ENCODE data around the gene TSHB. TPM values are rescaled to one million over a fixed set of nuclear protein-coding genes. Genes with fewer than 3 reads are reported as not detected.

Gene TSHB
- total and polyA plus RNA-seq, 2 donors (not counting 1 experiment from before 2014, with no cell fraction given) = not detected

DNA sequence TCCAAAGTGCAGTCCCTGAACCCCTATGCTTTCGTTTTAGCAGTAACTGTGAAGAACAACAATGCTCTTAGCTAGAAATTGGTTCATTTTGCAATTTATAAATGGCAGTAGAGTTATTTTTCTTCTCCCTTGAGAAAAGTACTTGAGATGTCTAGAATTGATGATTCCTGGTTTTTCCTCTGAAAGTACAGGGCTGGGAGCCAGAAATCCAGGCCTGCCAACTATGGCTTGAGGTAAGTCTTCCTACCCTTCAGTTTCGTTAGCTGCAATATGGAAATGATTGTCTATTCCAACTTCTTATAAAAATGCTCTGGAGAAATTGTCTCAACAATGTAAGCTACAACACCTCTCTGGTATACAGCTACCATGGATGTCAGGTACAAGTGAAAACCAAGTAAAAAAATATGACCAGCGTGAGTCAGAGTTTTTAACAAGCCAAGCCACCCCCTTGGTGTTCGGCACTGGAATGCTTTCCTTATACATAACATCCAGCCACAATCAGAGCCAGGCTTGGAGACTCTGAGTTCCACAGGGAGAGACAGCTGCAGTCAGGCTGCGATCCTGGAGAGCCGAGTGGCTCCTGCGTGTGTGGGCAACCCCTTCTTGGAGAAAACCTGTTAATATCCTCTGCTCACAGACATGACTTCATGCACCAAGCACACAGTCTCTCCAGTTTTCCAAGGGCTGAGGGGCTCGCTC lies 37.7 kb downstream of the TSHB start:
- Histone ChIP-seq H3K79me2 (ENCODE audit: control insufficient read depth, insufficient read depth, low read length) (no peaks in the 10 kb centered on the region), H3K27me3 (ENCODE audit: control insufficient read depth, insufficient read depth, low read length) (no peaks in the 10 kb centered on the region), H4K20me1 (ENCODE audit: control insufficient read depth, extremely low read depth, insufficient read depth, low read length) (no peaks in the 10 kb centered on the region), H3K4me1 (ENCODE audit: control insufficient read depth, extremely low read depth, insufficient read depth, low read length) (no peaks in the 10 kb centered on the region), H3K27ac (ENCODE audit: insufficient read depth, low read length) (no peak overlapping the region), H3K9ac (ENCODE audit: insufficient read depth, low read length) (no peak overlapping the region), H2AFZ (ENCODE audit: low read length) (no peak overlapping the region), H3K36me3 (ENCODE audit: control insufficient read depth, insufficient read depth, low read length) (no peaks in the 10 kb centered on the region), H3K4me2 (ENCODE audit: extremely low read depth, insufficient read depth, low read length) (no peak overlapping the region), H3K4me3 (replicated peaks in 1 of 4; ENCODE audit: control extremely low read depth in 1 of 4, insufficient read depth in 1 of 4, low read depth in 3 of 4, low read length in 4 of 4) (no peak overlapping the region), H3K9me3 (ENCODE audit: control insufficient read depth, insufficient read depth, low read depth, low read length) (no peaks in the 10 kb centered on the region)
- TF ChIP-seq EZH2 (IDR thresholded peaks at IDR 0.05; ENCODE audit: low read length, missing control alignments) = no peak
- TF ChIP-seq CTCF (conservative IDR thresholded peaks at IDR 0.05 in 1 of 2, IDR thresholded peaks at IDR 0.05 in 1 of 2; ENCODE audit: low read depth in 1 of 2, low read length in 2 of 2) = no peak
- DNase-seq (ENCODE audit: low read depth in 2 of 2) = peak in 1 of 2 donors; percentile 93

- no peaks in the 10 kb centered on the region for H4K20me1 ChIP-seq (ENCODE audit: control insufficient read depth, extremely low read depth, insufficient read depth, low read length)
- H3K27ac ChIP-seq (ENCODE audit: insufficient read depth, low read length) = no peak overlapping the region
- no peak overlapping the region for H3K4me2 ChIP-seq (ENCODE audit: extremely low read depth, insufficient read depth, low read length)
- H3K27me3 ChIP-seq (ENCODE audit: control insufficient read depth, insufficient read depth, low read length) = peaks cover 8% of the 10 kb centered on the region
- TF ChIP-seq CTCF (conservative IDR thresholded peaks at IDR 0.05 in 1 of 2, IDR thresholded peaks at IDR 0.05 in 1 of 2; ENCODE audit: low read depth in 1 of 2, low read length in 2 of 2) (no peak), EZH2 (IDR thresholded peaks at IDR 0.05; ENCODE audit: low read length, missing control alignments) (no peak)
- no peak overlapping the region for H3K4me3 ChIP-seq (replicated peaks in 1 of 4; ENCODE audit: control extremely low read depth in 1 of 4, insufficient read depth in 1 of 4, low read depth in 3 of 4, low read length in 4 of 4)
- no peaks in the 10 kb centered on the region for H3K9me3 ChIP-seq (ENCODE audit: control insufficient read depth, insufficient read depth, low read depth, low read length)
- no peak overlapping the region for H2AFZ ChIP-seq (ENCODE audit: low read length)
- no peaks in the 10 kb centered on the region for H3K4me1 ChIP-seq (ENCODE audit: control insufficient read depth, extremely low read depth, insufficient read depth, low read length)
- DNase-seq (ENCODE audit: low read depth in 2 of 2) = peak in 1 of 2 donors; percentile 83
- H3K9ac ChIP-seq (ENCODE audit: insufficient read depth, low read length) = no peak overlapping the region
- H3K36me3 ChIP-seq (ENCODE audit: control insufficient read depth, insufficient read depth, low read length) = no peaks in the 10 kb centered on the region
- H3K79me2 ChIP-seq (ENCODE audit: control insufficient read depth, insufficient read depth, low read length) = no peaks in the 10 kb centered on the region
Observed at GRCh38 chr1:115068826-115069585, 39.4 kb downstream of the TSHB start.

GRCh38 chr1:115069659-115070308 lies 40.2 kb downstream of the TSHB start:
- Histone ChIP-seq H3K79me2 (ENCODE audit: control insufficient read depth, insufficient read depth, low read length) (no peaks in the 10 kb centered on the region), H4K20me1 (ENCODE audit: control insufficient read depth, extremely low read depth, insufficient read depth, low read length) (no peaks in the 10 kb centered on the region), H3K4me3 (replicated peaks in 1 of 4; ENCODE audit: control extremely low read depth in 1 of 4, insufficient read depth in 1 of 4, low read depth in 3 of 4, low read length in 4 of 4) (no peak overlapping the region), H3K36me3 (ENCODE audit: control insufficient read depth, insufficient read depth, low read length) (no peaks in the 10 kb centered on the region), H3K9me3 (ENCODE audit: control insufficient read depth, insufficient read depth, low read depth, low read length) (no peaks in the 10 kb centered on the region), H3K9ac (ENCODE audit: insufficient read depth, low read length) (no peak overlapping the region), H3K4me1 (ENCODE audit: control insufficient read depth, extremely low read depth, insufficient read depth, low read length) (no peaks in the 10 kb centered on the region), H3K27me3 (ENCODE audit: control insufficient read depth, insufficient read depth, low read length) (peaks cover 13% of the 10 kb centered on the region), H3K4me2 (ENCODE audit: extremely low read depth, insufficient read depth, low read length) (no peak overlapping the region), H2AFZ (ENCODE audit: low read length) (no peak overlapping the region), H3K27ac (ENCODE audit: insufficient read depth, low read length) (no peak overlapping the region)
- peak in 1 of 2 donors; percentile 86 for DNase-seq (ENCODE audit: low read depth in 2 of 2)
- no peak for TF ChIP-seq CTCF (conservative IDR thresholded peaks at IDR 0.05 in 1 of 2, IDR thresholded peaks at IDR 0.05 in 1 of 2; ENCODE audit: low read depth in 1 of 2, low read length in 2 of 2)
- no peak for TF ChIP-seq EZH2 (IDR thresholded peaks at IDR 0.05; ENCODE audit: low read length, missing control alignments)
